GM19468 (cell line): Measurements from ENCODE around the gene METTL2B.
"Not testable (repeated sequence)": the region's sequence is repeated elsewhere in the genome, so short reads cannot be mapped to it uniquely, and the experiment has no call there.

Source experiments
- ATAC-seq: cut with Tn5 transposase; IDR thresholded peaks from one replicate; pipeline ENCODE4 v1.9.1; 2021; ENCODE audit warnings: mild to moderate bottlenecking, moderate library complexity, moderate number of reproducible peaks; ENCODE audit not compliant: unreplicated experiment; ENCODE audit errors: extremely low read depth

The METTL2B gene

DNA sequence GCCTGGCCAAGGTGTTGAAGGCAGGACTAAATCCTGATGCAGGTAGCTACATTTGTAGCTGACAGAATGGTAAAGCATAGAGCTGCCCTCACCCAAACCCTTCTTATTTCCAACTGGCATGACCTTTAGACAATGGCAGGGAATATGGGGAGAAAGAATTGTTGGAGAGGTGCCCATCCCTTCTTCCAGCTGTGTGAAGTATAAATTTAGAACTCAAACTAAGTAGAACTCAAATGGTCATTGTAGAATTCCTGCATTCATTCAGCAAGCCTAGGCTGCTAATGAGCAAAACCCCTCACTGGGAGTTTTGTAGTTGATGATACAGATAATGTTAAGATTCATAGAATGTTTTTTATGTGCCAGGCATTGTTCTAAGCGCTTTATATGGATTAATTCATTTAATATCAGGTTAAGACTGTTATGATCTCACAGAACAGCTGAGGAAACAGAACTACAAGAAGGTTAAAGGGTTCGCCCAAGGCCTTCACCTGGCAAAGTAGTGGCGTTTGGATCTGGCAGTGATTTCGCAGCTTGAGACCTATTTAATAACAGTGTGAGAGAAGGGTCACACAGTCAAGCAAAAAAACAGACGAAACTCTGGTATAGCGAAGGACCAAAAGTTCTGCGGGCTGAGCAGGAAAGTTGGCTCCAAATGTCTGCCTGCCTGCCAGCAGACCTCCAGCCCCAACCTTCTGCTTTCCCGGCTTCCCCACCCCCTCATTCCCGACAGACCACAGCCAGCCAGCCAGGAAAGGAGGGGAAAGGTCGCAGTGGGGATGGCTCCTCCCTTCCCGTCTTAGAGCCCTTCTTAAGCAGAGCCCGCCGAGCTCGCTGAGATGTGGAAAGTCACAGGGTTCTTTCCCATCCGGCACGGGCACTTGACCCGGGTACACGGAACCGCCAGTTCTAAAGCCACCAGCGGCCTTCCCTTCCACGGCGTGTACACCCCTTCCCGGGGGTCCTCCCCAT lies 22.4 kb upstream of the METTL2B start:
- no peak for ATAC-seq

DNA sequence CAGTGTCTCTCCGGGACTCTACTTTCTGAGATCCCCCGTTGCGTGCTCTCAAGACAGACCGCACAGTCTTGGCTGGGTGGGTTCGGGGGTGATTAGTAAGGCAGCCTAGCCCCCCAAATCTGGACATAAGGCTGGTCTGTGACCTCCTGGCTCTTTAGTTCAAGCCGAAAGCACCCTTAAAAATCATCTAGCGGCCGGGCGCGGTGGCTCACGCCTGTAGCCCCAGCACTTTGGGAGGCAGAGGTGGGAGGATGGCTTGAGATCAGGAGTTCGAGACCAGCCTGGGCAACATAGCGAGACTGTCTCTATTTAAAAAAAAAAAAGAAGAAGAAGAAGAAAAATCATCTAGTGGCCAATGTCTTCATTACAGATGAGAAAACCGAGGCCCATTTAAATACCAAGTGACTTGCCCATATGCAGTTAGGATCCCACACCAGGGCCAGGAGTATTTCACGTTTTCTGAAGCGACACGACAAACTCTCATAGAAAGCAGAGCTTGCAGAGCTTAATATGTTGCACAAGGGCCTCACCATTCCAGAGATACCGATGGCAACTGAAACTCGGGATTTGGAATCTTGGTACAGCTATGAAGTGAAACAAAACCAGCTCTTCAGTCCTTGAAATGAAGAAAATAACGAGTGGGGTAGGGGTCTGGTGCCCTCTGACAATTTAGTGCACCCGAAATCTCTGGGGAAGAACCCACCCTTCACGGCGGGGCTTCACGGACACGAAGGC lies 21.6 kb upstream of the METTL2B start:
- ATAC-seq, result no peak

GRCh38 chr7:128455543-128456254 lies 20.8 kb upstream of the METTL2B start, which contains the start of gene HILPDA:
HILPDA (plus strand) TSS chr7:128455878; CDS start chr7:128457269, 1,391 bp downstream.
- peak; percentile 81 for ATAC-seq

DNA sequence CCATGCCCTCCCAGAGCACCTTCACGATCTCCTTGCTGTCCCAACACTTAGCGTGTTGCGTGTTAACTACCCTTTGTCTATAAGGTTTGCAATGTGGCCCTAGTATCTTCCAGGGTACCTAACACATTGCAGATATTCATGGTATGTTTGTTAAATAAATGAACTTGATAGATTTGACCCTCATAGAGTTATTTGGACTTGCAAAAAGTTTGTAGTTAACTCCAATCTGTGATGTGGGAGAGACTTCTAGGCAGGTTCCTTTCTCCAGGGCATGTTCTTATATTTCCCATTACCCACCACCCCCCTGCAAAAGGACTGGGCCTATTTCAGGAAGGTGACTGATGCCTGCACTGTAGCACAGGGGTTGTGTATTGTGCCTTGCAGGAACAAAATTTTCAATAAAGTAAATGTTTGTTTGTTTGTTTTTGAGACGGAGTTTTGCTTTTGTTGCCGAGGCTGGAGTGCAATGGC lies 20.3 kb upstream of the METTL2B start:
- ATAC-seq, result no peak

DNA sequence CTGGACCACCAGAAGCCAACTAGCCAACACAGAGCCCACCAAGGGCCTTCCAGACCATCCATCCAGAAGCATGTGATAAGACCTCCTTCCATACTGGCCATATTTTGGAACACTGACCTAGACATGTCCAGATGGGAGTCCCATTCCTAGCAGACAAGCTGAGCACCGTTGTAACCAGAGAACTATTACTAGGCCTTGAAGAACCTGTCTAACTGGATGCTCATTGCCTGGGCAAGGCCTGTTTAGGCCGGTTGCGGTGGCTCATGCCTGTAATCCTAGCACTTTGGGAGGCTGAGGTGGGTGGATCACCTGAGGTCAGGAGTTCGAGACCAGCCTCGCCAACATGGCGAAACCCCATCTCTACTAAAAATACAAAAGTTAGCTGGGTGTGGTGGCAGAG lies 19.2 kb upstream of the METTL2B start:
- ATAC-seq, result not testable (repeated sequence)

GRCh38 chr7:128458956-128459355 lies 17.6 kb upstream of the METTL2B start:
- peak; percentile 10 for ATAC-seq

- ATAC-seq, result peak; percentile 25
Measured at GRCh38 chr7:128459394-128459878, 17.1 kb upstream of the METTL2B start.

GRCh38 chr7:128462460-128462859 lies 14.1 kb upstream of the METTL2B start:
- no peak for ATAC-seq

DNA sequence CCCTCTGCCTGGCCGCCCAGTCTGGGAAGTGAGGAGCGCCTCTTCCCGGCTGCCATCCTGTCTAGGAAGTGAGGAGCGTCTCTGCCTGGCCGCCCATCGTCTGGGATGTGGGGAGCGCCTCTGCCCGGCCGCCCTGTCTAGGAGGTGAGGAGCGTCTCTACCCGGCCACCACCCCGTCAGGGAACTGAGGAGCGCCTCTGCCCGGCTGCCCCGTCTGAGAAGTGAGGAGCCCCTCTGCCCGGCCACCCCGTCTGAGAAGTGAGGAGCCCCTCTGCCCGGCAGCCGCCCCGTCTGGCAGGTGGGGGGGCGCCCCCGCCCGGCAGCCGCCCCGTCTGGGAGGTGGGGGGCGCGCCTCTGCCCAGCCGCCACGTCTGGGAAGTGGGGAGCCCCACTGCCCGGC lies 13.2 kb upstream of the METTL2B start:
- not testable (repeated sequence) for ATAC-seq

GRCh38 chr7:128463933-128464332 lies 12.6 kb upstream of the METTL2B start:
- ATAC-seq, result not testable (repeated sequence)

- not testable (repeated sequence) for ATAC-seq
Measured at GRCh38 chr7:128466871-128467270, 9.7 kb upstream of the METTL2B start.

- ATAC-seq, result not testable (repeated sequence)
Measured at GRCh38 chr7:128477336-128477690, 765 bp downstream of the METTL2B start.

GRCh38 chr7:128479082-128479481 lies 2.5 kb downstream of the METTL2B start:
- not testable (repeated sequence) for ATAC-seq

DNA sequence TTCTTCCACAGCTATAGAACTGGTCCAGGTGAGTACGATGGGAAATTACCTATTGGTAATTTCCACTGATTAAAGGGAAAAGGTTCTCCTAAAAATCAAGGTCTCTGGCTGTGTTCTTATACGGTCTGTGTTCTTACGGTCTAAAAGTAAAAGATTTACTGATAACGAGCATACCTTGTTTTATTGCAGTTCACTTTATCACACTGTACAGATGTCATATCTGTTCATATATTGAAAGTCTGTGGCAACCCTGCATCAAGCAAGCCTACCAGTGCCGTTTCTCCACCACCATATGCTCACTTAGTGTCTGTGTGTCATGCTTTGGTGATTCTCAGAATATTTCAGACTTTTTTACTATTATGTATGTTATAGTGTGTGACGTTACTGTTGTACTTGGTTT lies 11.6 kb downstream of the METTL2B start:
- ATAC-seq, result not testable (repeated sequence)

DNA sequence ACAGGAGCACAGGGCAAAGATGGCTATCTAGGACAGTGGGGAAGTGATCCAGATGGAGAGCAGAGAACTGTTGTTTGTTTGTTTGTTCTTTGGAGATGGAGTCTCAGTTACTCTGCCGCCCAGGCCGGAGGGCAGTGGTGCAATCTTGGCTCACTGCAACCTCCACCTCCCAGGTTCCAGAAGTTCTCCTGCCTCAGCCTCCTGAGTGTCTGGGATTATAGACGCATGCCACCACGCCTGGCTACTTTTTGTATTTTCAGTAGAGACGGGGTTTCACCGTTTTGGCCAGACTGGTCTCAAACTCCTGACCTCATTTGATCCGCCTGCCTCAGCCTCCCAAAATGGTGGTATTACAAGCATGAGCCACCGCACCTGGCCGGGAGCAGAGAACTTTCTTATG lies 20.9 kb downstream of the METTL2B start:
- no peak for ATAC-seq

- not testable (repeated sequence) for ATAC-seq
Measured at GRCh38 chr7:128505416-128505815, 28.9 kb downstream of the METTL2B start.

DNA sequence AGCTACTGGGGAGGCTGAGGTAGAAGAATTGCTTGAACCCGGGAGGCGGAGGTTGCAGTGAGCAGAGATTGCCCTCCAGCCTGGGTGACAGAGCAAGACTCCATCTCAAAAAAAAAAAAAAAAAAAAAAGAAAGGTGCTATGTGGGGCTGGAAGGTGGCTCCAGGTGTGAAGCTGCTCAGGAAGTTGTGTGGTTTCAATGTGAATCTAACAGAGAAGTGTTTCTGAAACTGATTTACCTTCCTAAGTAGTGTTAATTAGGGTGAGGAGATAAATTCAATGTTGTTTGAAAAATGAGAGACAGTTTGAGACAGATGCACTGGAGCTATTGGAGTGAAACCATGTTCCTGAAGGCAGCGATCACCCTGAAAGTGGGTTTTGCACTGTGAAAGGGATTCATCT lies 30.3 kb downstream of the METTL2B start:
- not testable (repeated sequence) for ATAC-seq

- not testable (repeated sequence) for ATAC-seq
Measured at GRCh38 chr7:128507321-128507993, 30.9 kb downstream of the METTL2B start.

- not testable (repeated sequence) for ATAC-seq
Measured at GRCh38 chr7:128511692-128512091, 35.1 kb downstream of the METTL2B start.
